ENCODE results near the gene SCYL1.
A peak's percentile ranks its signal among the peaks of the same experiment; 100 is the strongest.

Gene SCYL1

DNA sequence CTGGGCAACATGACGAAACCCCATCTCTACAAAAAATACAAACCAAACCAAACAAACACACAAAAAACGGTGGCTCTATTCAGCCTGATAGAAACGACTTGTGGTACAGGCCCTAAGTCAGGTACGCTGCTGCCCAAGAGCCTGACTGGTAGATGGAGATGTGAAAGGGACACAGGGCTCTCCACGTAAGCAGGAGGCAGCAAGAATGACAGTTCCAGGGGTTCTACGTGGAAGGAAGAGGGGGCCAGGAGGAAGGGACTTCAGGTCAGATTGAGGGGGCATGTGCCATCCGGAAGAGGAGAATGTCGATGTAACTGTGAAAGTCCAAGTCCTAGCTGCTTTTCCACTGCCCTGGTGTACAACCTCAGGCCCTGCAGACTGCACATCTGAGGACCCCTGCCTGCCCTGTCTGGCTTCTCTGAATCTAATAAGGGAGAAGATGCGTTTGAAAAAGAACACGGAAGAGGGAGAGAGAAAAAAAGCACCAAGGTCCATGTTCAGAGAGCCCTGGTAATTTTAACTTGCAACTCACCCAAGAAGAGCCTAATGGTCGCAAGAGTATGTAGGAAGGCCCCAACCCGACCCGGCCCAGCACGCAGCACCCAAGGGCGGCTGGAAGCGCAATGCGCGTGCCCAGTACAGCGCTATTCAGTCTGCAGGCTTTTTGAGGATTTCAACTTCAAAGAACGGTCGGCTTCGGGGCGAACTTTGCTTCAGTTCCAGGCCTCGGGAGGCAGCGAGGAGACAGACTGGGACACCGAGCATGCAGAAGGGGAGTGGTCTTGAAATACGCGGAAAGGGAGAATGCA, 44.5 kb downstream of the SCYL1 start:
- DNase-seq (ENCODE audit: low read depth in 3 of 3): no peak

DNA sequence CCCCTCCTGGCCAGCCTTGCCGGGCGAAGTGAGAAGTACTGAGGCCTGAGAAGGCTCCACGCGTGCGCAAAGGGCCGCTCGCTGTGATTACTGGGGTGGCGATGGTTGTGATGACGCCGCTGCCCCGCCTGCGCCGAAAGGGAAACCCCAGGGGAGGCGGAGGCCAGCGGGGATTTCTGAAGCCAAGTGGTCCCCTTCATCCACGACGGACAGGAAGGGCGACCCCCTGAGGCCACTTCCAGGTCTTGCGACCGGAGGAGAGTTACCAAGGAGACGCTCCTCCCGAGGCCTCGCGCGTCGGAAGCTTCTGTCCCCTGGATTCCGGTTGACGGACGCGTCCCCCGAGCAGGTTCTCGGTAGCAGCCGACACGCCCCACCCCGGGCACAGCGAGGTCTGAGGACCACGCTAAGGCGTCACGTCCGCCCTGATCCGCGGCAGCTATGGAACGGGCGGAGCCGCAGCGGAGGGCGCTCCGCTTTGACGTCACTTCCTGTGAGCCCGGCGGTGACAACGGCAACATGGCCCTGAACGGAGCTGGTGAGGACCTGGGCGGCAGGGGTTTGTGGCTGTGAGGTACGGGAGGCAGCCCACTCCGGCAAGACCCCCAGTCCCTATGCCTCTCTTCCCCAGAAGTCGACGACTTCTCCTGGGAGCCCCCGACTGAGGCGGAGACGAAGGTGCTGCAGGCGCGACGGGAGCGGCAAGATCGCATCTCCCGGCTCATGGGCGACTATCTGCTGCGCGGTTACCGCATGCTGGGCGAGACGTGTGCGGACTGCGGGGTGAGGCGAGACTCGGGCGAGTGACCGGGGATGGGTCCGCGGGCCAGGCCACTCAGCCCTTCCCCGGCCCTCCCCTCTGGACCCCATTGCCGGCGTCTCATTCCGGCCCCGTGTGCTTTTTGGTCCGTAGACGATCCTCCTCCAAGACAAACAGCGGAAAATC, 45.4 kb downstream of the SCYL1 start, which contains the start of gene ZNRD2:
Gene ZNRD2, plus strand, starts transcription at position 505 of the 946 bp plus-strand sequence. Its CDS starts 15 bp downstream, at position 520.
- DNase-seq (ENCODE audit: low read depth in 3 of 3): peak; percentile 97 to 99 (median 97)

DNA sequence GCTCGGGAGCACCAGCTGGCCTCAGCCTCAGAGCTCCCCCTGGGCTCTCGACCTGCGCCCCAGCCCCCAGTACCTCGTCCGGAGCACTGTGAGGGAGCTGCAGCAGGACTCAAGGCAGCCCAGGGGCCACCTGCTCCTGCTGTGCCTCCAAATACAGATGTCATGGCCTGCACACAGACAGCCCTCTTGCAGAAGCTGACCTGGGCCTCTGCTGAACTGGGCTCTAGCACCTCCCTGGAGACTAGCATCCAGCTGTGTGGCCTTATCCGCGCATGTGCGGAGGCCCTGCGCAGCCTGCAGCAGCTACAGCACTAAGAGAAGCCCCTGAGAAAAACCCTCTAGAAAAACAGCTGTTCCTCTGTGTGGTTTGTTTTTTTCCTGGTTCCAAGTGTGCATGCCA, 46.5 kb downstream of the SCYL1 start:
- no peak for DNase-seq (ENCODE audit: low read depth in 3 of 3)

DNA sequence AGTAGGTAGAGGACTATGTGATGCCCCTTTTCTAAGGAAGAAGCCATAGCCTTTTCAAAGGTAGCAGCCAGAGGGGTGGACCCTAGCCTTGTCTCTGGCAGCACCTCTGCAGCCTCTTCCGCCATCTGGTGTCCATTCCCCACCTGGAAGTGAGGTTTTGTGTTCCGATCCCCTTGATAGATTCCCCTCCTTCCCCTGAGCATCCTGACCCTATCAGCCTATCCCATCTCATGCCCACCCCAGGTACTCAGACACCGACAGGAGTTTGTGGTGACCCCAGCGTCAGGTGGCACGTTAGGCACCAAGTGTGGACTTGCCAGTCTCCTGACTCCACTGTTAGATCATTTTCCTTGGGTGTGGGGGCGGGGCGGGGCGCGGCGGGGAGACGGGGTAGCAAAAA, 47.1 kb downstream of the SCYL1 start:
- DNase-seq (ENCODE audit: low read depth in 3 of 3): no peak

DNA sequence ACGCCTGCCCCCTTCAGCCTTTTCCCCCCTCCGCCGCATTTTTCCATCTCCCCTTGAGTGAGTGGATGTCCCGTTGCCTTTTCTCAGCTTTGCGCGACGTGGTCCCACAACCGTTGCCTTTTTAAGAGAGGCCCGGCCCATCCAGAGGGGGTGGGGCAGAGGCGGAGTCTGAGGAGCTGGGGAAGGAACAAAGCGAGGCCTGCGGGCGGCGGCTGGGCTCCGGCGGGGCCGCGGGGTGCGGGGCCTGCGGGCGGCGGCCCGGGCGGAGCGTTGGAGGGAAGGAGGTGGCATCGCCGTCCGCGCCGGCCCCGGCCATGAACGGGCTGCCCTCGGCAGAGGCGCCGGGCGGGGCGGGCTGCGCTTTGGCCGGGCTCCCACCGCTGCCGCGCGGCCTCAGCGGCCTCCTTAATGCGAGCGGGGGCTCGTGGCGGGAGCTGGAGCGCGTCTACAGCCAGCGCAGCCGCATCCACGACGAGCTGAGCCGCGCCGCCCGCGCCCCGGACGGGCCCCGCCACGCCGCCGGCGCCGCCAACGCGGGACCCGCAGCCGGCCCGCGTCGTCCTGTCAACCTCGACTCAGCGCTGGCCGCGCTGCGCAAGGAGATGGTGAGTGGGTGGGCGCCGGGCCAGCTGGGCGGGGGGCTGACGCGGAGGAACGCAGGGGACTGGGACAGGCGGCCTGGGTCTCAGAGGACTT, 47.6 kb downstream of the SCYL1 start, which contains the start of gene FAM89B:
Gene FAM89B, plus strand, starts transcription at position 183 of the 696 bp plus-strand sequence. Its CDS starts 132 bp downstream, at position 315.
- peak; percentile 66 to 91 (median 79) for DNase-seq (ENCODE audit: low read depth in 3 of 3)

DNA sequence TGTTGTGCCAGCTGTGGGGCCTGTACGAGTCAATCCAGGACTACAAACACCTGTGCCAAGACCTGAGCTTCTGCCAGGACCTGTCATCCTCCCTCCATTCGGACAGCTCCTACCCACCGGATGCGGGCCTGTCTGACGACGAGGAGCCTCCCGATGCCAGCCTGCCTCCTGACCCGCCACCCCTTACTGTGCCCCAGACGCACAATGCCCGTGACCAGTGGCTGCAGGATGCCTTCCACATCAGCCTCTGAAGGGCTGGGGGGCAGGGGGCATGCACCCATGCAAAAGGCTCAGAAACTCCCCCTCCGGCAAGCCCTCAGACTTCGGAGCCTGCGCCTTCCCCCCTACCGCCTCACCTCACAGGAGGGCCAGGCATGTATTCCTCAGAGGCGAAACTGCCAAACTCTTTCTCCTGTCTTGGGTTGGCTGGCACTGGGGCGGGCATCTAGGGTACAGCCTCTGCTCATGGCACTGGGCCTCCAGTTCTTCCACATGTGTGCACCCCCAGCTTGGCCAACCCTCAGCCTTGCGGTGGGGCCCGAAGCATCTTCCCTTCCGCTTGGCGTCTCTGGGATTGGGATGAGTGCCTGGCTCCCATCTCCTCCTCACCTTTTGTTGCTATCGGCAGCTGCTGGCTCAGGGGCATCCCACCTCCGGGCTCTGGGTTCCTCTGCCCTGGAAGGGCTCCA, 48.7 kb downstream of the SCYL1 start:
- no peak for DNase-seq (ENCODE audit: low read depth in 3 of 3)

DNA sequence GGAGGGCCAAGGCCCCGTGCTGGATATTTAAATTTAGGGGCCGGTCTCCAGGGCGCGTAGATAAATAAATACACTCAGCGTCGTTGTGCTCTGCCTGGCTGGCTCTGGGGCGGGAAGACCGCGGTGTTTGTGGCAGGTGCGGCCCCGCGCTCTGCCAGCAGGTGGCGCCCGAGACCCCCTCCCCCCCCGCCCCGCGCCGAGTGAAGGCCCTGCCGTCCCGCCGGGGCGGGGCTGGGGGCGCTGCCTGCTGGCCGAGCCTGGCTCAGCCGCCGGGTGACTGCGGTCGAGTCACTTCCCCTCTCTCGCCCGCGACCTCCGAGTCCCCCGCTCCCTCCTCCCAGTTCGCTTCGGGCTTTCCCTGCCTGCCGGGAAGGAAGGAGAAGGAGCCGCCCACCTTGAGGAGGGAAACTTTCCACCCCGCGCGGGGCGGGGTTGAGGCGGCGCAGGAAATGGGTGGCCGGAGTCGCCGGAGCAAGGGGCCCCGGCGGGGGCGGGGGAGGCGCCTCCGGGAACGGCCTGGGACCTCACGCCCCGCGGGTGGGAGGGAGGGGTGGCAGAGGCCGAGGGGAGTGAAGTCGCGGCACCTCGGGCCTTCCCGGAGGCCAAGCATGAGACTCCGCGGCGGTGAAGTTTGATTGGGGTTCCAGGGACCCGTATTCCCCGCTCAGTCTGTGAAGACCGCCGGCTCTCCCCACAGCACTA, 49.4 kb downstream of the SCYL1 start:
- DNase-seq (ENCODE audit: low read depth in 3 of 3): peak; percentile 64 to 96 (median 74)

DNA sequence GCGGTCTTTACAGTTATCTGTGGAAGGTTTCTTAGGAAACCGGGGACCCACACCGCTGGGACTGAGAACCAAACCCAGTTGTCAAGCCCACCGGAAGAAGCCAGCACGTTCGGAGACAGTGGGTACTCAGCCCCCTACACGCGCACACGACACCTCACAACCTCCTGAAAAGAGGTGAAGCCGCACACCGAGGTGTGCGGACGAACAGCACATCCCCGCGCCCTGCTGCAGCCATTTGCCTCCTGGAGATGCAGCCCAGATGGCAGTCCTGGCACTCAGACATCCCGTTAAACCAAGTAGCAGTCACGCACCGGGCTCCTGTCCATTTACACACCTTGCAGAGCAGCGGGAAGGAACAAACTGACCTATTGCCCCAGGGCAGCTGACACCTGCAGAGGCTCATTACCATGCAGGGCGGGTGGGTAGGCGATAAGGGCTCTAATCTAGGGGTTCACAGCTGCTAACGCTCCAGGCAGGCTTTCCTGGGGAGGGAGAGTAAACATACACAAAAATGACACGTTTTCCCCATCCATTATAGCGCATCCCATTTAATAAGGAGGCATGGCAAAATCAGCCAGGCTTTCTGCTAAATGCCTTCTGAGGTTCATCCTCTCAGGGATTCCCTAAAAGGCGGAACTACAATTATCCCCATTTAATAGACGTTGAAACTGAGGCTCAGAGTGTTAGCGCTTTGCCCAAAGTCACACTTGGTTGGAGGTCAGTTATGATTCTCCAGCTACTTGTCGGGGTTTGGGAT, 50.1 kb downstream of the SCYL1 start:
- DNase-seq (ENCODE audit: low read depth in 3 of 3): no peak

DNA sequence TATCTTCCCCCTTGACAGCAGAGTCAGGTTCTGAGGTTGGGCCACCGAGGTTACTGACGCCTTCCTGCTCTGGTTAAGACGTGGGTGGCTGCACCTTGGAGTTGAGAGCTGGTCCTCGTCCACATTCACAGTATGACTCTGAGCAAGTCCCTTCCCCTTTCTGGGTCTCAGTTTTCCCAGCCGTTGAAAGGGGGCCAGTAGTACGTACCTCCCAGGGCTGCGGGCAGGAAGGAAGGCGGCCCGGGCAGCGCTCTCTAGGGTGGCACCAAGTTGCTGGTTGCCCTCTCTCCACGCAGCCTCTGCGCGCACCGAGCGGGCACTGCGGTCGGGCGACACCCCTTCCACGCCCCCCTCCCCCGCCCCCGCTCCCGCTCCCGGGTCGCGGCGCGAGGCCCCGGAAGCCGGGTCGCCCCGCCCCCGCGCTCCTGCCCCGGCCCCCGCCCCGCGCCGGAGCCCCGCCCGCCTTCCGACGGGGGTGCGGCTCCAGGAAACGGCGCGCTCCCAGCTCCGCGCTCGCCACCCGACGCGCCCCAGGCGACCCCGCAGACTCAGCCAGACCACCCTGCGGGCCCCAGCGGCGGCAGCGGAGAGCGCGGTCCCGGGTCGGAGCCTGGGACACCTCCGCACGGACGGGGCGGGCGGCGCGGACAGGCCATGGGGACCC, 50.8 kb downstream of the SCYL1 start, which contains the start of gene EHBP1L1:
Gene EHBP1L1, plus strand, starts transcription at position 486 of the 664 bp plus-strand sequence. CDS start 250 bp downstream, outside the sequence.
- DNase-seq (ENCODE audit: low read depth in 3 of 3): peak in 2 of 3 experiments; percentile 49 to 77

DNA sequence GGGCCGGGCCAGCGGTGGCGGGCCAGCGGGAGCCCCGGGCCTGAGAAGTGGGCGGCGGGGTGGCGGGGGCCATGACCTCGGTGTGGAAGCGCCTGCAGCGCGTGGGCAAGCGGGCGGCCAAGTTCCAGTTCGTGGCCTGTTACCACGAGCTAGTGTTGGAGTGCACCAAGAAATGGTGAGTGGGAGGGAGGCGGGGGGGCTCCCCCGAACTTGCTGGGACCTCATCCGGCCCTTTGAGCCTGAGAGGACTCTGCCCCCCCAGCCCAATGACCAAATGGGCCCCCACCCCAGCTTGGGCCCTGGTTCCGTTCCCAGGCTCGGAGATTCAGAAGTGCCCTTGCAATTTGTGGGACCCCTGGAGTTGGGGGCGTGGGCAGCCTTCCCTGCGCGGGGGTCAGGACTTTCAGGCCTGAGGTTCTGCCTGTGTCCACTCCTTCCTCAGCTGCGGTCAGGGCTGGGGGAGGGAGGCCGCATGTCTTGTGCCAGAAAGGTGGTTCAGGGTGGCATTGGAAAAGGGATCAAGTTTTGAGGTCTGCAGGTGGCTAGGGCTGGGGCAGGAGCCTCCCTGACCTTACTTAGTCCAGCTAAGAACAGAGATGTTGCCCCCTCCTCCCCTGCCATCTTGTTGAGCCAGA, 51.5 kb downstream of the SCYL1 start:
- DNase-seq (ENCODE audit: low read depth in 3 of 3): no peak

DNA sequence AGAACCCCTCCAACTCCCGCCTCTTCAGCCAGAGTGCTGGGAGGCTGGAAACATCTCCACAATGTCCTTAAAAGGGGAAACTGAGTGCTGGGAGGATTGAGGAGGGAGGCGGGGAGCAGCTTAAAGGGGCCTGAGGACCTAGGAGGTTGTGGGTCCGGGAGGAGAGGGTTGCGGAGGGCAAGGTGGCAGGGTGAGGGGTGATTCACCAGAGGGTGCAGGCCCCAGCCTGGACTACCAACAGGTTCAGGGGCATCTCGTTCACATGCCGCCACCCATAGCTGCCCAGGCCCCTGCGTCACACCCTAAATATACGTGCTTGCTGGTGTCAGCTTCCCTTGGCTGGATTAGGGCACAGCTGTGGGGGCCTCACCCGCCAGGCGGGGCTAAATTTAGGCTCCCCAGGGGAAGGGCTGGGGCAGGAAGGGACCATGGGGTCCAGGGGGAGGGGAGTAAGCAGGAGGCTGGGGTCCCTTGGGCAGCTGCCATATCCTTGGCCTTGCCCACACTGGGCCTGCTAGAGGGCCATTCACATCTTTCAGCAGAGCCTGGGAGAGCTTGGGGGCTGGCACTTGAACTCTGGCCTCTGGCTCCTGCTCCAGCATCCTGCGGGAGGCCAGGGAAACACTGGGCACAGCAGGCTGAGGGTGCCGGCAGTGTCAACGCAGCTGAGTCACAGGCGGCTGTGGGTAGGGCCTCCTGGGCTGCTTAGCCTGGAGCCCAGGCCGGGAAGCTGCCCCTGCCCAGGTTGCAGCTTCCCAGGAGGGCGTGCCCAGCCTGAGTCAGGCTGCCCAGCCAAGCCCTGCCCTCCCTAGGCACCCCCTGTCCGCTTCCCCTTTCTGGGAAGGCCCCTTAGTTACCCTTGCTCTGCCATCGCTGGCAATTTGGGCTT, 52.2 kb downstream of the SCYL1 start:
- no peak for DNase-seq (ENCODE audit: low read depth in 3 of 3)

DNA sequence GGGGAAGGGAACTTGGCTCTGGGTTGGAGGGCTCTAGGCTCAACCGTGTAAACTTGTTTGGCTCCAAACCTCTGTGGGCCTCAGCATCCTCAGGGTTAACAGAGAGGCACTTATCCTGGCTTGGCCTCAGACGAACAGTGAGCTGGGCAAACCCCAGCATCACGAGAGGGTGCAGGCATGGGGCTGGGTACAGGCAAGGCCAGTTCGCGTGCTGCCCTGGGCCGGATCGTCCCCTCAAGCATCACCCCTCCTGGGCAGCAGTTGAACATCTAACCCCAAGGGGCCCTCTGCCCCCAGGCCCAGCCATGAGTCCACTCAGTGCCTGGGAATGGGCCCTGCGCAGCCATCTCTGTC, 52.9 kb downstream of the SCYL1 start:
- DNase-seq (ENCODE audit: low read depth in 3 of 3): no peak

DNA sequence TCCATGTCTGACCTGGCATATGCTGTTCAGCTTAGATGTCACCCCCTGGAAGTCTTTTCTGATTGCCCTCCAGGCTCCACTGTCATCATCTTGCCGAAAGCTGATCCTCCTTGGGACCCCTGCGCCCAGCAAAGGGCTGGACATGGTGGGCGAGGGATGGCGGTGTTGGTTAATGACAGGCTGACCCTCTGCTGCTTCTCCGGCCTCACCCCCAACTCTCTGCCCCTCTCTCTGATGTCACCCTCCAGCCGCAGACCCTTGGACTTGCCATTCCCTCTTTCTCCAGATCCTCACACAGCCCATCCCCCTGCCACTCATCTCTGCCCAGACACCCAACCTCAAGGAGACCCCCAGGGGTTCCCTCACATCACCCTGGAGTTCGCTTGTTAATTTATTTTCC, 53.3 kb downstream of the SCYL1 start:
- no peak for DNase-seq (ENCODE audit: low read depth in 3 of 3)

DNA sequence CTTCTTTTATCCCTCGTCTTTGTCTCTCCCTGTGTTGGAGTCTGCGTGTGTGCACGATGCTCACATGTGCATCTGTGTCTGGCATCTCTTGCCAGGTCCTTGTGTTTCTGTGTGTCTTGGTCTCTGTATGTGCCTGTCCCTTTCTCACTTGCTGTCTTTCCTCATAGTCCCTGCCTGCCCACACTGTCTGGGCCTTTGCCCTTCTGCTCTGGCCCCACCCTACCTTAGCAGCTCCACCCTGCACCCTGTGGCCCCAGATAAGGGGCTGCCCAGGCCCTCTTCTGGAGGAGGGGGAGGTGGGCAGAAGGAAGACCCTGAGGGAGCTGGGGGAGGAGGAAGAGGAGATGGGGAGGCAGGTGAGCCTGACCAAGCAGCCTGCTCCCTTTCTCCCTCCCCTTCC, 53.8 kb downstream of the SCYL1 start:
- no peak for DNase-seq (ENCODE audit: low read depth in 3 of 3)

DNA sequence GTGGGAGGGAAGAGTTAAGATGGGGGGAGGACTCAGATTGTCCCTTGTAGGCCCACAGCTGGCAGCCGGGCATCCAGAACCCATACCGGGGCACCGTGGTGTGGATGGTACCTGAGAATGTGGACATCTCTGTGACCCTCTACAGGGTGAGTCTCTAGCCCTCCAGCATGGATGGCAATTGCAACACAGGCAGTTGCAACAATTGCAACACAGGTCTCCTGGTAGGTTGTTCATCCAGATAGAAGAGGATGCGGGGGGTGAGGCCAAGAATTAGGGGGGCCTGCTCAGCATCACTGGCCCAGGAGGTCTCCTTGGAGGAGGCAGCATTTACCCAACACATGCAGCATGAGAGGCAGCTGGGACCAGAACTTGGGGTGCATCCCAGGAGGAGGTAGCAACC, 54.4 kb downstream of the SCYL1 start:
- DNase-seq (ENCODE audit: low read depth in 3 of 3): no peak

DNA sequence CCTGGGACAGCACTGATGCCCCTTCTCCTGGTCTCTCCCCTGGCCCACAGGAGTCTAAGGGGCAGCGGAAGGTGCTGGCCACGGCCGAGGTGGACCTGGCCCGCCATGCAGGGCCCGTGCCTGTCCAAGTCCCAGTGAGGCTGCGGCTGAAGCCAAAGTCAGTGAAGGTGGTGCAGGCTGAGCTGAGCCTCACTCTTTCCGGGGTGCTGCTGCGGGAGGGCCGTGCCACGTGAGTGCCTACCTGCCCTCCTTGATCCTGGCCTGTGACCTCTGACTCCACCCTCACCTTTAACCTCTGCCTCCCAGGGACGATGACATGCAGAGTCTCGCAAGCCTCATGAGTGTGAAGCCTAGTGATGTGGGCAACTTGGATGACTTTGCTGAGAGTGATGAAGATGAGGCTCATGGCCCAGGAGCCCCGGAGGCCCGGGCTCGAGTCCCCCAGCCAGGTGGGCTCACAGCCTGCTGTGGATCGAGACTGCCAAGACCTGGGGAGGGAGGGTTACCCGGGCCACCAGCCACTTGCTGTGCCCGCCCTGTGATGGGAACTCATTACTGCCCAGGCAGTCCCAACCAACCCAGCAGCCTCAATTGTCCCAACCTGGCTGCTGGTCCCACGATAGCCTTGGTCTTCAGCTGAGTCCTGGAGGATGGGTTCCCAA, 55.3 kb downstream of the SCYL1 start:
- DNase-seq (ENCODE audit: low read depth in 3 of 3): no peak

DNA sequence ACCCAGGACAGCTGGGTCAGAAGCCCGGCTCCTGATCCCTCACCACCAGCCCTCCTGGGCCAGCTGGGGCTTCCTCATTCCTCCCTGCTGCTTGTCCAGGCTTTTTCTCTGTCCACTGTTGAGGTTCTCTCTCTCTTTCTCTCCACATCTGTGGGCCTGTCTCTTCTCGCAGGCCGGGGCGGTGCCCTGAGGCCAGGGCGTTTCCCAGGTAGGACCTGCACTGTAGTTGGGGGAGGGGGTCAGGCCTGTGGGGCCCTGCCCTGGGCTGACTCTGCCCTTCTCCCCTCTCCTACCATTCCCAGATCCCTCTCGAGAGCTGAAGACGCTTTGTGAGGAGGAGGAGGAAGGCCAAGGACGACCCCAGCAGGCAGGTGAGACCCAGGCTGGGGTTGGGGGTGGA, 55.9 kb downstream of the SCYL1 start:
- DNase-seq (ENCODE audit: low read depth in 3 of 3): no peak

Measured in stimulated activated CD4-positive, alpha-beta T cell treated with anti-CD3 and anti-CD28 coated beads, TNF-alpha, amount 100 ng/mL, for 24 hours (primary cell).